Panc1 (cell line): ENCODE data around the gene ATCAY.

Experiments
- CTCF ChIP-seq: fragments of 450-650 bp; IDR thresholded peaks from 2 replicates; pipeline ENCODE4 v1.5.1; 2017; ENCODE audit warnings: mild to moderate bottlenecking
- POLR2AphosphoS5 ChIP-seq: IDR thresholded peaks from 2 replicates; pipeline ENCODE4 v1.6.1; 2012; ENCODE audit warnings: mild to moderate bottlenecking, low read depth, low read length, moderate library complexity
- REST ChIP-seq, 2 experiments: IDR thresholded peaks; 2 replicates each; pipeline ENCODE4 v1.6.1; 2011 to 2012; ENCODE audit warnings: low read depth in 2 of 2, control low read depth in 1 of 2, low read length in 1 of 2, mild to moderate bottlenecking in 1 of 2, moderate library complexity in 1 of 2; ENCODE audit not compliant: insufficient read depth in 1 of 2
- SIN3A ChIP-seq: IDR thresholded peaks from 2 replicates; pipeline ENCODE4 v1.6.1; 2012; ENCODE audit warnings: low read depth, mild to moderate bottlenecking, low read length, moderate library complexity, borderline replicate concordance; ENCODE audit not compliant: insufficient read depth

DNA sequence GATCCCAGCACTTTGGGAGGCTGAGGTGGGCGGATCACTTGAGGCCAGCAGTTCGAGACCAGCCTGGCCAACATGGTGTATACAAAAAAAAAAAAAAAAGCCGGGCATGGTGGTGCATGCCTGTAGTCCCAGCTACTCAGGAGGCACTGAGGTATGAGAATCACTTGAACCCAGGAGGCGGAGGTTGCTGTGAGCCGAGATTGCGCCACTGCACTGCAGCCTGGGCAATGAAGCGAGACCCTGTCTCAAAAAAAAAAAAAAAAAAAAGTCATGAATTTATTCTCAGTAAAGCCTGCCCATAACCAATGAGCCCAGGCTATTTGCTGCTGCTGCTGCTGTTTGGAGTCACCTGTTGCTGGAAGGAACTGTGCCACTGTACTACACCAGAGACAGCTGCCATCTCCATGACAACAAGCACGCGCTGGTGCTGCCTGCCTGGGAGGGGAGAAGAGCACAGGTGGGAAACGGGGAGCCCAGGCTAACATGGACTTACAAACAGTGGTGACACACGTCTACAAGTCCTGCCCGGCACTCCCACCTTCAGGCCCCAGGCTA, 23.0 kb upstream of the ATCAY start:
- no peak for TF ChIP-seq CTCF
- TF ChIP-seq POLR2AphosphoS5: no peak
- TF ChIP-seq SIN3A: no peak
- TF ChIP-seq REST (IDR thresholded peaks at IDR 0.05; ENCODE audit: insufficient read depth in 1 of 2, low read depth in 2 of 2, low read length in 1 of 2): no peak
